ENCODE results near the gene DCLK1.
A peak's percentile ranks its signal among the peaks of the same experiment; 100 is the strongest.

The DCLK1 gene

GRCh38 chr13:35791184-35791851, 339.9 kb downstream of the DCLK1 start:
- DNase-seq (ENCODE audit: low read depth, low spot score) = no peak

- no peak for DNase-seq (ENCODE audit: low read depth, low spot score)
Observed at GRCh38 chr13:35789335-35790165, 341.6 kb downstream of the DCLK1 start.

- DNase-seq (ENCODE audit: low read depth, low spot score) = no peak
Observed at GRCh38 chr13:35787937-35788336, 343.2 kb downstream of the DCLK1 start.

GRCh38 chr13:35785576-35786303, 345.4 kb downstream of the DCLK1 start:
- DNase-seq (ENCODE audit: low read depth, low spot score) = no peak

GRCh38 chr13:35784286-35784951, 346.8 kb downstream of the DCLK1 start:
- no peak for DNase-seq (ENCODE audit: low read depth, low spot score)

- DNase-seq (ENCODE audit: low read depth, low spot score) = no peak
Observed at GRCh38 chr13:35782793-35783192, 348.4 kb downstream of the DCLK1 start.

- DNase-seq (ENCODE audit: low read depth, low spot score) = no peak
Observed at GRCh38 chr13:35781036-35782000, 349.9 kb downstream of the DCLK1 start.

- DNase-seq (ENCODE audit: low read depth, low spot score) = no peak
Observed at GRCh38 chr13:35780613-35781012, 350.6 kb downstream of the DCLK1 start.

GRCh38 chr13:35771898-35772297, 359.3 kb downstream of the DCLK1 start:
- DNase-seq (ENCODE audit: low read depth, low spot score) = peak; percentile 31

GRCh38 chr13:35770756-35771297, 360.4 kb downstream of the DCLK1 start:
- DNase-seq (ENCODE audit: low read depth, low spot score) = no peak

GRCh38 chr13:35769812-35770211, 361.4 kb downstream of the DCLK1 start:
- DNase-seq (ENCODE audit: low read depth, low spot score) = no peak

- no peak for DNase-seq (ENCODE audit: low read depth, low spot score)
Observed at GRCh38 chr13:35768551-35768950, 362.6 kb downstream of the DCLK1 start.

- no peak for DNase-seq (ENCODE audit: low read depth, low spot score)
Observed at GRCh38 chr13:35768073-35768472, 363.1 kb downstream of the DCLK1 start.

- DNase-seq (ENCODE audit: low read depth, low spot score) = no peak
Observed at GRCh38 chr13:35767256-35767976, 363.8 kb downstream of the DCLK1 start.

- no peak for DNase-seq (ENCODE audit: low read depth, low spot score)
Observed at GRCh38 chr13:35766663-35767062, 364.5 kb downstream of the DCLK1 start.

GRCh38 chr13:35765941-35766340, 365.2 kb downstream of the DCLK1 start:
- DNase-seq (ENCODE audit: low read depth, low spot score) = no peak

- no peak for DNase-seq (ENCODE audit: low read depth, low spot score)
Observed at GRCh38 chr13:35765366-35765765, 365.8 kb downstream of the DCLK1 start.

GRCh38 chr13:35764326-35765015, 366.7 kb downstream of the DCLK1 start:
- DNase-seq (ENCODE audit: low read depth, low spot score) = no peak

GRCh38 chr13:35763782-35764123, 367.4 kb downstream of the DCLK1 start:
- DNase-seq (ENCODE audit: low read depth, low spot score) = no peak

All from brain pericyte (primary cell).